ENCODE results near the gene UACA.

Gene UACA

GRCh38 chr15:70615435-70616310 lies 147.7 kb downstream of the UACA start:
- Histone ChIP-seq H3K9ac (ENCODE audit: low read depth, low read length, poor library complexity, severe bottlenecking) (no peak overlapping the region), H4K20me1 (ENCODE audit: insufficient read depth, low read length, poor library complexity, severe bottlenecking) (no peaks in the 10 kb centered on the region), H3F3A (ENCODE audit: low read depth) (no peaks in the 10 kb centered on the region), H3K4me1 (ENCODE audit: insufficient read depth, low read length, poor library complexity, severe bottlenecking) (peaks cover 20% of the 10 kb centered on the region), H3K4me2 (ENCODE audit: low read depth, low read length, poor library complexity, severe bottlenecking) (no peak overlapping the region), H3K9me2 (replicated peaks; ENCODE audit: low read depth, low read length) (no peaks in the 10 kb centered on the region), H2AFZ (ENCODE audit: low read length) (no peak overlapping the region), H3K36me3 (ENCODE audit: insufficient read depth, low read length) (no peaks in the 10 kb centered on the region), H3K9me3 (ENCODE audit: insufficient read depth, low read depth, low read length) (no peaks in the 10 kb centered on the region), H3K79me2 (ENCODE audit: insufficient read depth, low read length) (no peaks in the 10 kb centered on the region), H3K4me3 (ENCODE audit: low read length, poor library complexity, severe bottlenecking) (no peak overlapping the region), H3K27me3 (ENCODE audit: insufficient read depth, low read length, poor library complexity, severe bottlenecking) (no peaks in the 10 kb centered on the region)
- TF ChIP-seq CTCF (conservative IDR thresholded peaks at IDR 0.05; ENCODE audit: low read length), result no peak
- TF ChIP-seq EZH2phosphoT487 (IDR thresholded peaks at IDR 0.05; ENCODE audit: borderline replicate concordance), result no peak

GRCh38 chr15:70614221-70614620 lies 149.1 kb downstream of the UACA start:
- H3K79me2 ChIP-seq (ENCODE audit: insufficient read depth, low read length), result no peaks in the 10 kb centered on the region
- no peaks in the 10 kb centered on the region for H4K20me1 ChIP-seq (ENCODE audit: insufficient read depth, low read length, poor library complexity, severe bottlenecking)
- no peaks in the 10 kb centered on the region for H3K9me3 ChIP-seq (ENCODE audit: insufficient read depth, low read depth, low read length)
- H3K9me2 ChIP-seq (replicated peaks; ENCODE audit: low read depth, low read length), result no peaks in the 10 kb centered on the region
- H3F3A ChIP-seq (ENCODE audit: low read depth), result no peaks in the 10 kb centered on the region
- H3K36me3 ChIP-seq (ENCODE audit: insufficient read depth, low read length), result no peaks in the 10 kb centered on the region
- TF ChIP-seq EZH2phosphoT487 (IDR thresholded peaks at IDR 0.05; ENCODE audit: borderline replicate concordance), result no peak
- no peak for TF ChIP-seq CTCF (conservative IDR thresholded peaks at IDR 0.05; ENCODE audit: low read length)
- H3K27me3 ChIP-seq (ENCODE audit: insufficient read depth, low read length, poor library complexity, severe bottlenecking), result no peaks in the 10 kb centered on the region
- no peak overlapping the region for H3K4me2 ChIP-seq (ENCODE audit: low read depth, low read length, poor library complexity, severe bottlenecking)
- H2AFZ ChIP-seq (ENCODE audit: low read length), result no peak overlapping the region
- H3K4me1 ChIP-seq (ENCODE audit: insufficient read depth, low read length, poor library complexity, severe bottlenecking), result peaks cover 27% of the 10 kb centered on the region
- H3K9ac ChIP-seq (ENCODE audit: low read depth, low read length, poor library complexity, severe bottlenecking), result no peak overlapping the region
- H3K4me3 ChIP-seq (ENCODE audit: low read length, poor library complexity, severe bottlenecking), result no peak overlapping the region

- no peaks in the 10 kb centered on the region for H3K79me2 ChIP-seq (ENCODE audit: insufficient read depth, low read length)
- no peak overlapping the region for H3K4me3 ChIP-seq (ENCODE audit: low read length, poor library complexity, severe bottlenecking)
- H3K4me2 ChIP-seq (ENCODE audit: low read depth, low read length, poor library complexity, severe bottlenecking), result no peak overlapping the region
- H3K4me1 ChIP-seq (ENCODE audit: insufficient read depth, low read length, poor library complexity, severe bottlenecking), result peaks cover 21% of the 10 kb centered on the region
- no peaks in the 10 kb centered on the region for H3F3A ChIP-seq (ENCODE audit: low read depth)
- H3K9me2 ChIP-seq (replicated peaks; ENCODE audit: low read depth, low read length), result no peaks in the 10 kb centered on the region
- H3K9ac ChIP-seq (ENCODE audit: low read depth, low read length, poor library complexity, severe bottlenecking), result no peak overlapping the region
- H3K27me3 ChIP-seq (ENCODE audit: insufficient read depth, low read length, poor library complexity, severe bottlenecking), result no peaks in the 10 kb centered on the region
- no peaks in the 10 kb centered on the region for H3K9me3 ChIP-seq (ENCODE audit: insufficient read depth, low read depth, low read length)
- no peak overlapping the region for H2AFZ ChIP-seq (ENCODE audit: low read length)
- TF ChIP-seq EZH2phosphoT487 (IDR thresholded peaks at IDR 0.05; ENCODE audit: borderline replicate concordance) (no peak), CTCF (conservative IDR thresholded peaks at IDR 0.05; ENCODE audit: low read length) (no peak)
- no peaks in the 10 kb centered on the region for H3K36me3 ChIP-seq (ENCODE audit: insufficient read depth, low read length)
- H4K20me1 ChIP-seq (ENCODE audit: insufficient read depth, low read length, poor library complexity, severe bottlenecking), result no peaks in the 10 kb centered on the region
Measured at GRCh38 chr15:70613271-70613670, 150.1 kb downstream of the UACA start.
